HAP-1 (cell line): ENCODE data around the gene LRRD1.
A peak's percentile ranks its signal among the peaks of the same experiment; 100 is the strongest.
"Not testable (repeated sequence)": the region's sequence is repeated elsewhere in the genome, so short reads cannot be mapped to it uniquely, and the experiment has no call there.

Experiments used
- DNase-seq, 2 experiments: peaks; one replicate each; pipeline ENCODE4 v3.0.0-alpha.2; 2016 to 2020; ENCODE audit warnings: low spot score in 2 of 2
- H3K27me3 ChIP-seq: fragments of 250-450 bp; sonication (Bioruptor Pico); 2 replicates; pipeline ENCODE4 v1.5.1; 2020; ENCODE audit warnings: low read depth, mild to moderate bottlenecking, moderate library complexity
- H3K36me3 ChIP-seq: fragments of 250-450 bp; sonication (Bioruptor Pico); replicated peaks from 2 replicates; pipeline ENCODE4 v1.5.1; 2020; ENCODE audit warnings: mild to moderate bottlenecking
- H3K4me1 ChIP-seq: fragments of 250-450 bp; sonication (Bioruptor Pico); 2 replicates; pipeline ENCODE4 v1.5.1; 2020; ENCODE audit warnings: mild to moderate bottlenecking
- H3K4me3 ChIP-seq: fragments of 250-450 bp; sonication (Bioruptor Pico); 2 replicates; pipeline ENCODE4 v1.5.1; 2020; ENCODE audit warnings: mild to moderate bottlenecking, moderate library complexity
- H3K9me3 ChIP-seq: fragments of 250-450 bp; sonication (Bioruptor Pico); 2 replicates; pipeline ENCODE4 v1.5.1; 2020; ENCODE audit warnings: mild to moderate bottlenecking, moderate library complexity
- in situ Hi-C: fragments of 300-500 bp; cut with MboI; formaldehyde crosslinking; loops from 3 replicates; pipeline ENCODE4 v1.14.3; 2020; ENCODE audit warnings: low sequenced_read_pairs, inconsistent platforms, mixed read lengths

LRRD1 gene

DNA sequence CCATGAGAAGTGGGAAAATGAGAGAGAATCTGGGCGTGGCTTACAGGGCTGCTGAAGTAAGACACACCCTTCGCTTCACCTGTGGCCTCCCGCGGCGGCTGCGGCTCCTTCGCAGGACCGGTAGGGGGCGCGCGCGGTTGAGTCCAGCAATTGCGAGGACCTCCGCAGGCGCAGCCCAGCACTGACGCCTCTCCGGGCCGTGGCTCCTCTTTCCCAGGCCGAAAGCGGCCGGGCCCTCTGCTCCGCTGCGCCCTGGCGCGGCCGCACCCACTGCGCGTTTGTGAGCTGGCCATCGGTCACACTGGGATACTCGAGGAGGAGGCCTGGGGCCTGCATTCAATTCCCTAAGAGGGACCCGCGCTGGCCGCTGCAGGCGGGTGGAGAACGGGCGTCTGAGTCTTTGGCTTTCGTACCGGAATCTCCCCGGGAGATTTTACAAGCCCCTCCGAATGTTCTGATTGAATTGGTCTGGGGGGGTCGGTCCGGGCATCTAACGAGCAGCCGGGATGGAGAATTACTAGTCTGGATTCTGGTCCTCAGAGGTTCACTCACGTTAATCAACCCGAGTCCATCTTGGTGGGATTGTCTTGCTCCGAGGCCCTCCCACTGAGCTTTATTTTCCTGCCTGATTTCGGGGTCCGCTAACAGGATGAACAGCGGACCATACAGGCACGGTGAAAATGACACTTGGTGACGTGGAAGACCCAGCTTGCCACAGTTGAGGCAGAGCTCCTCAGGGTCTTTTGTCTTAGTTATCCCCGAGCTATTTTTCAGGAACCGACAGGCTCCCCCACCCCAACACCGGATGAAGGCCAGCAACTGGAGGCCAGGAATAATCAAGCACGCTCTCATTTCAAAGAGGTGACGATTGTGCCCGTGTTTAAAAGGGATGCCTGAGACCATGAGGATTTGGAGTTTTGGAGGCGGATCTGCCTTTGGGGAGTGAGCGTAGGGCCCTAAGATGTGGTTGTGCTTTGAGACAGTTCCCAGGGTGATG is at the start of gene LRRD1:
Gene LRRD1 (minus strand): TSS at position 215 of the 997 bp plus-strand sequence. CDS start 13,940 bp downstream, outside the sequence.
- H3K4me1 ChIP-seq: no peaks in the 10 kb centered on the region
- DNase-seq: peak; percentile 59 to 93
- no peaks in the 10 kb centered on the region for H3K36me3 ChIP-seq
- in situ Hi-C loops: no loop called here
- peak within 1 kb of the TSS; percentile 8; the same call in 1 of the 2 replicates for H3K4me3 ChIP-seq
- 0 out of 2 replicates have a peak, but pooled peaks cover 2% of the 10 kb centered on the region for H3K9me3 ChIP-seq
- no peaks in the 10 kb centered on the region for H3K27me3 ChIP-seq

- Histone ChIP-seq H3K36me3 (peaks cover 37% of the 10 kb centered on the region), H3K4me3 (no peak overlapping the region), H3K27me3 (no peaks in the 10 kb centered on the region), H3K4me1 (no peaks in the 10 kb centered on the region), H3K9me3 (no peaks in the 10 kb centered on the region; the same call in 1 of the 2 replicates)
- in situ Hi-C loops: no loop called here
- DNase-seq: no peak
These were observed 49.8 kb upstream of the LRRD1 start for GRCh38 chr7:92228742-92229141.

GRCh38 chr7:92228100-92228499 is 49.2 kb upstream of the LRRD1 start:
- Histone ChIP-seq H3K9me3 (no peaks in the 10 kb centered on the region; the same call in 1 of the 2 replicates), H3K36me3 (peaks cover 37% of the 10 kb centered on the region), H3K4me1 (no peaks in the 10 kb centered on the region), H3K27me3 (no peaks in the 10 kb centered on the region), H3K4me3 (no peak overlapping the region)
- in situ Hi-C loops: no loop called here
- no peak for DNase-seq

DNA sequence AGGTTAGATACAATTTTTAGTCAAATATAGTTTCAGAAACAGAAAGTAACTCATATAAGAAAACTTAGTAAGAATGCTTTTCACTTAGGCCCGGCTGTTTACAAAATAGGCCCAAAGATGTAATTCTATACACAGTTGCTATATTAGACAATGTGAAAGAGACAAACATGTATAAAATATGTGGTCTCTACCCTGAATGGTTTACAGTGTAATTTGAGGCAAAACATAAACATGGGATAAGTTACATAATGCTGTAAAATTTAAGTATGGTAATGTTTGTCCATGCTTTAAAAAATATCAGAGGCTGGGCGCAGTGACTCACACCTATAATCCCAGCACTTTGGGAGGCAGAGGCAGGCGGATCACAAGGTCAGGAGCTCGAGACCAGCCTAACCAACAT is 48.0 kb upstream of the LRRD1 start:
- no peaks in the 10 kb centered on the region; the same call in 1 of the 2 replicates for H3K9me3 ChIP-seq
- H3K4me1 ChIP-seq: no peaks in the 10 kb centered on the region
- H3K36me3 ChIP-seq: peaks cover 42% of the 10 kb centered on the region
- no peak for DNase-seq
- in situ Hi-C loops: no loop called here
- H3K27me3 ChIP-seq: no peaks in the 10 kb centered on the region
- H3K4me3 ChIP-seq: no peak overlapping the region

GRCh38 chr7:92221766-92222165 is 42.8 kb upstream of the LRRD1 start:
- Histone ChIP-seq H3K4me1 (no peaks in the 10 kb centered on the region), H3K4me3 (no peak overlapping the region), H3K9me3 (no peaks in the 10 kb centered on the region), H3K27me3 (no peaks in the 10 kb centered on the region), H3K36me3 (peaks cover 59% of the 10 kb centered on the region)
- in situ Hi-C loops: no loop called here
- DNase-seq: no peak

DNA sequence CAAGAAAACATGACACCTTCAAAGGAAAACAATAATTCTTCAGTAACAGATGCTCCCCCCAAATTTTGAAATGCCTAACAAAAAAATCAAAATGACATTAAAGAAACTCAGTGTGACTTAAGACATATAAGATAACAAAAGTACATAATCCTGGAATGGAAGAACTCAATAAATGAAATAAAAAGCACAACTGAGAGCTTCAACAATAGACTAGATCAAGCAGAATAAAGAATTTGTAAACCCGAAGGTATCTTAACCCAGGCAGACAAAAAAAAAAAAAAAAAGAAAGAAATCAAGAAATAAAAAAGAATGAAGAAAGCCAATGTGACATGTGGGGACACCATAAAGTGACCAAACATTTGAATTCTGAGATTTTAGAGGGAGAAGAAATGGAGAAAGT is 27.7 kb upstream of the LRRD1 start:
- no peak for DNase-seq
- in situ Hi-C loops: no loop called here
- peaks cover 11% of the 10 kb centered on the region; the same call in 1 of the 2 replicates for H3K36me3 ChIP-seq

DNA sequence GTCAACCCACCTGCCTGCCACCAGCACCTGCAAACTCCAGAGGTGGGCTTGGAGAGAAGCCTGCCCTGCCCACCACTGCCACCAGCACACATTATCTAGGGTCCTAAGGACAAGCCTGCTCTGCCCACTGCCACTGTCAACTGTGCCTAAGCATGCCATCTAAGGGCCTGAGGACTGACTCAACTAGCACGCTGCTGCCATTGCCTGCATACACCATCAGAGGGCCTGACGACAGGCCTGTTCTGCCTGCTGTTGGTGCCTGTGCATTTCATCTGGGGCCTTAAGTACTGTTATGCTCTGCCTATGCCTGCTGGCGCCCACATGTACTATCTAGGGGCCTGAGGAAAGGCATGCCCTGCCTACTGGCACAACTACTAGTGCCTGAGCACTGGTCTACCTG is 27.0 kb upstream of the LRRD1 start:
- Histone ChIP-seq H3K4me3 (no peak overlapping the region), H3K9me3 (no peaks in the 10 kb centered on the region), H3K27me3 (no peaks in the 10 kb centered on the region), H3K4me1 (no peaks in the 10 kb centered on the region), H3K36me3 (0 out of 2 replicates have a peak, but pooled peaks cover 9% of the 10 kb centered on the region)
- in situ Hi-C loops: no loop called here
- no peak for DNase-seq

More for the DNA sequence above, 27.7 kb upstream of the LRRD1 start:
- H3K4me1 ChIP-seq: no peaks in the 10 kb centered on the region
- H3K9me3 ChIP-seq: no peaks in the 10 kb centered on the region
- no peaks in the 10 kb centered on the region for H3K27me3 ChIP-seq
- H3K4me3 ChIP-seq: no peak overlapping the region

GRCh38 chr7:92200791-92201190 is 21.8 kb upstream of the LRRD1 start:
- Histone ChIP-seq H3K4me1 (no peaks in the 10 kb centered on the region), H3K4me3 (no peak overlapping the region), H3K27me3 (no peaks in the 10 kb centered on the region), H3K9me3 (no peaks in the 10 kb centered on the region), H3K36me3 (0 out of 2 replicates have a peak, but pooled peaks cover 3% of the 10 kb centered on the region)
- no peak for DNase-seq
- in situ Hi-C loops: no loop called here

DNA sequence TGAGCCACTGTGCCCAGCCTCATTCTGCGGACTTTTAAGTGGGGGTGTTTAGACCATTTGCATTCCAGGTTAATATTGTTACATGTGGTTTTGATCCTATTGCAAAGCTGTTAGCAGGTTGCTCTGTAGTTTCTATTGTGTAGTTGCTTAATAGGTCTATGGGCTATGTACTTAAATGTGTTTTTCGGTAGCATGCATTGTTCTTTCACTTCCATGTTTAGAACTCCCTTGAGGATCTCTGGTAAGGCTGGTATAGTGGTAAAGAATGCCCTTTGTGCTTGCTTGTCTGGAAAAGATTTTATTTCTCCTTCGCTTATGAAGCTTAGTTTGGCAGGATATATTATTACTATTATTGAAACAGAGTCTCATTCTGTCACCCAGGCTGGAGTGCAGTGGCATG is 13.4 kb upstream of the LRRD1 start:
- no peak overlapping the region for H3K4me3 ChIP-seq
- no peaks in the 10 kb centered on the region for H3K4me1 ChIP-seq
- no peaks in the 10 kb centered on the region for H3K36me3 ChIP-seq
- no peak for DNase-seq
- H3K27me3 ChIP-seq: no peaks in the 10 kb centered on the region
- in situ Hi-C loops: no loop called here
- peaks cover 13% of the 10 kb centered on the region; the same call in 1 of the 2 replicates for H3K9me3 ChIP-seq

GRCh38 chr7:92189246-92189645 is 10.3 kb upstream of the LRRD1 start:
- H3K27me3 ChIP-seq, DNase-seq, H3K4me1 ChIP-seq, H3K4me3 ChIP-seq, in situ Hi-C loops, H3K36me3 ChIP-seq: not testable (repeated sequence)
- peaks cover 13% of the 10 kb centered on the region; the same call in 1 of the 2 replicates for H3K9me3 ChIP-seq

DNA sequence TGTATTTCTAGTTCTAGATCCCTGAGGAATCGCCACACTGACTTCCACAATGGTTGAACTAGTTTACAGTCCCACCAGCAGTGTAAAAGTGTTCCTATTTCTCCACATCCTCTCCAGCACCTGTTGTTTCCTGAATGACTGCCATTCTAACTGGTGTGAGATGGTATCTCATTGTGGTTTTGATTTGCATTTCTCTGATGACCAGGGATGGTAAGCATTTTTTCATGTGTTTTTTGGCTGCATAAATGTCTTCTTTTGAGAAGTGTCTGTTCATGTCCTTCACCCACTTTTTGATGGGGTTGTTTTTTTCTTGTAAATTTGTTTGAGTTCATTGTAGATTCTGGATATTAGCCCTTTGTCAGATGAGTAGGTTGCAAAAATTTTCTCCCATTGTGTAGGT is 5.4 kb upstream of the LRRD1 start:
- DNase-seq, H3K27me3 ChIP-seq, in situ Hi-C loops, H3K4me1 ChIP-seq, H3K9me3 ChIP-seq, H3K36me3 ChIP-seq, H3K4me3 ChIP-seq: not testable (repeated sequence)

GRCh38 chr7:92177362-92177761 is 1.6 kb downstream of the LRRD1 start:
- Histone ChIP-seq H3K9me3 (0 out of 2 replicates have a peak, but pooled peaks cover 2% of the 10 kb centered on the region), H3K4me1 (no peaks in the 10 kb centered on the region), H3K27me3 (no peaks in the 10 kb centered on the region), H3K4me3 (no peak overlapping the region), H3K36me3 (no peaks in the 10 kb centered on the region)
- DNase-seq: no peak
- in situ Hi-C loops: no loop called here

GRCh38 chr7:92169529-92169928 is 9.4 kb downstream of the LRRD1 start:
- H3K4me1 ChIP-seq, H3K27me3 ChIP-seq, DNase-seq, H3K9me3 ChIP-seq, H3K4me3 ChIP-seq, in situ Hi-C loops, H3K36me3 ChIP-seq: not testable (repeated sequence)

DNA sequence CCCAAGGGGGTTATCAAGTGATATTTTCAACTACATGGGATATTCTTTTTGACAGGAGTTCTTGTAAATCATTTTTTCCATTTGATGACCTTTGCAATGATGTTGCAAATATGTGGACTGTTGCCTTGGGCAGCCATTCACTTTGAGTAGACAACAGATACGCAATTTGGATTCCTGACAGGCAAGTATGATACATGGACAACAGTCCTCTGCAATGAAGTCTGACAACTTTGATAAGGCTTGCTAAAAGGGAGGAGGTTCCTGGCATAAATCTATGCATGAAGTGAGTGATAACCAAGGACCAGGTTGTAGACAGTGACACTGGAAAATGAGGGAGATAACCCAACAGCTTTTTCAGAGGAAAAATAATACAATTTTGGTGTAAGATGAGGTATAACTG is 17.7 kb downstream of the LRRD1 start:
- Histone ChIP-seq H3K9me3 (no peaks in the 10 kb centered on the region), H3K4me3 (no peak overlapping the region), H3K27me3 (peaks cover 21% of the 10 kb centered on the region), H3K4me1 (no peaks in the 10 kb centered on the region), H3K36me3 (no peaks in the 10 kb centered on the region)
- no peak for DNase-seq
- in situ Hi-C loops: no loop called here
